Right ventricle myocardium superior (tissue), 1 donor: ENCODE measurements around the gene ZC3H6. TPM values are rescaled to one million over a fixed set of nuclear protein-coding genes. Genes with fewer than 3 reads are reported as not detected.

ENCODE experiments used
- total RNA-seq: library from RNA; stranded (reverse); fragmentation: NEBNext Ultra II Directional; extraction: Animal tissue kit (Norgen Biotek cat#: 25700); gene quantifications from one replicate; pipeline ENCODE4 v1.2.1, GENCODE V29; 2021
- donor health status: DM: no; HTN: yes; CAD: no; lungs with severe emphysema.

Gene ZC3H6
- total RNA-seq, 1 donor from 2014 or later = 18.7 TPM

Other genes starting within 250 kb of the ZC3H6 start
- gene TMEM87B, start 220.3 kb upstream of the ZC3H6 start, total RNA-seq = 6.0 TPM
- 0.38 TPM for gene FBLN7, start 137.2 kb upstream of the ZC3H6 start, total RNA-seq
- gene ZC3H8, start 20.6 kb upstream of the ZC3H6 start, total RNA-seq = 12.0 TPM
- 5.2 TPM for gene RGPD8, start 158.0 kb downstream of the ZC3H6 start, total RNA-seq
- gene TTL, start 206.6 kb downstream of the ZC3H6 start, total RNA-seq = 47.9 TPM